GM12878 (cell line): ENCODE results near the gene DNAJB2. TPM values are rescaled to one million over a fixed set of nuclear protein-coding genes. Genes with fewer than 3 reads are reported as not detected.

Source experiments
- ATAC-seq: fragments of 200-7000 bp; cut with Tn5 transposase; 3 replicates; pipeline ENCODE4 v1.9.1; 2020; ENCODE audit warnings: mild to moderate bottlenecking, moderate library complexity
- BruUV-seq: library from RNA; stranded (reverse); fragments of 400-500 nt; replicated peaks from 2 replicates; lab custom pipeline; 2021; lab: Mats Ljungman, UMichigan
- CTCF ChIA-PET: fragments of 300-600 bp; sonication (Branson Sonifier 250); formaldehyde crosslinking; extraction: SDS; loops from one replicate; lab custom pipeline; 2021; ENCODE audit warnings: inconsistent platforms; lab: Yijun Ruan, JAX
- POLR2A ChIA-PET: fragments of 350-600 bp; formaldehyde crosslinking; extraction: SDS; loops from one replicate; lab custom pipeline; 2021; ENCODE audit warnings: inconsistent platforms; lab: Charles Lee
- RAD21 ChIA-PET: fragments of 300-600 bp; sonication (Branson Sonifier 250); formaldehyde crosslinking; loops from one replicate; lab custom pipeline; 2023; ENCODE audit warnings: antibody characterized with exemption; ENCODE audit not compliant: unreplicated experiment; lab: Charles Lee
- SMC1A ChIA-PET: fragments of 300-600 bp; sonication (Branson Sonifier 250); formaldehyde crosslinking; loops from one replicate; lab custom pipeline; 2023; ENCODE audit not compliant: unreplicated experiment, uncharacterized antibody; lab: Charles Lee
- DNase-seq: peaks from one replicate; pipeline ENCODE4 v3.0.0-alpha.2; 2011; ENCODE audit warnings: low read depth, low spot score
- FAIRE-seq: peaks from 3 replicates; lab custom pipeline; 2011; peaks lifted over from hg19 to GRCh38; lab: Jason Lieb, UNC
- H2AFZ ChIP-seq: 2 replicates; pipeline ENCODE4 v1.6.0; 2011; ENCODE audit warnings: low read depth, low read length, control low read depth; ENCODE audit not compliant: control insufficient read depth
- H3K27ac ChIP-seq: 2 replicates; pipeline ENCODE4 v1.5.1; 2011; ENCODE audit warnings: control low read depth; ENCODE audit not compliant: control insufficient read depth, insufficient read depth
- H3K27me3 ChIP-seq, 2 experiments: replicated peaks in 1 of 2; 2 replicates each; pipeline versions ENCODE4 v1.6.0 to v1.6.1; 2011; ENCODE audit warnings: low read length in 1 of 2; ENCODE audit not compliant: control insufficient read depth in 2 of 2, insufficient read depth in 2 of 2
- H3K36me3 ChIP-seq, 2 experiments: 2 replicates each; pipeline ENCODE4 v1.5.1; 2011; ENCODE audit warnings: low read length in 1 of 2; ENCODE audit not compliant: control insufficient read depth in 2 of 2, insufficient read depth in 2 of 2
- H3K4me1 ChIP-seq: 2 replicates; pipeline ENCODE4 v1.6.1; 2011; ENCODE audit warnings: mild to moderate bottlenecking, low read length, moderate library complexity, mixed read lengths; ENCODE audit not compliant: control insufficient read depth, insufficient read depth
- H3K4me2 ChIP-seq: 2 replicates; pipeline ENCODE4 v1.6.0; 2011; ENCODE audit warnings: control low read depth; ENCODE audit not compliant: control insufficient read depth, insufficient read depth
- H3K4me3 ChIP-seq: fragments of 200-600 bp; sonication (generic); 2 replicates; pipeline ENCODE4 v1.5.1; 2016
- H3K79me2 ChIP-seq: 2 replicates; pipeline ENCODE4 v1.6.0; 2011; ENCODE audit warnings: low read length; ENCODE audit not compliant: control insufficient read depth, insufficient read depth
- H3K9ac ChIP-seq: 2 replicates; pipeline ENCODE4 v1.8.0; 2011; ENCODE audit warnings: low read length, control low read depth, mixed read lengths; ENCODE audit not compliant: control insufficient read depth, insufficient read depth
- H3K9me3 ChIP-seq: replicated peaks from 3 replicates; pipeline ENCODE4 v1.5.1; 2011; ENCODE audit warnings: mild to moderate bottlenecking, low read length; ENCODE audit not compliant: control insufficient read depth, insufficient read depth
- H4K20me1 ChIP-seq: 2 replicates; pipeline ENCODE4 v1.6.0; 2011; ENCODE audit not compliant: control insufficient read depth, insufficient read depth
- CHD2 ChIP-seq: IDR thresholded peaks from 2 replicates; pipeline ENCODE4 v1.6.1; 2011; ENCODE audit warnings: low read depth, low read length, improper control_type of control experiment, borderline replicate concordance
- NFIC ChIP-seq: IDR thresholded peaks from 2 replicates; pipeline ENCODE4 v1.6.1; 2012; ENCODE audit warnings: low read depth, mild to moderate bottlenecking, inconsistent platforms, low read length, moderate library complexity
- NFYA ChIP-seq: IDR thresholded peaks from 2 replicates; pipeline ENCODE4 v1.6.1; 2011; ENCODE audit warnings: low read depth, mild to moderate bottlenecking, low read length, improper control_type of control experiment, borderline replicate concordance
- RBBP5 ChIP-seq: fragments of 200-600 bp; sonication (generic); conservative IDR thresholded peaks from 2 replicates; pipeline ENCODE4 v1.6.1; 2016
- SIN3A ChIP-seq: IDR thresholded peaks from 2 replicates; pipeline ENCODE4 v1.6.1; 2012; ENCODE audit warnings: low read depth, low read length, improper control_type of control experiment
- SRF ChIP-seq, 2 experiments: IDR thresholded peaks; 2 replicates each; pipeline ENCODE4 v1.6.1; 2011; ENCODE audit warnings: low read depth in 2 of 2, low read length in 2 of 2, mild to moderate bottlenecking in 1 of 2, moderate library complexity in 1 of 2
- STAT1 ChIP-seq: fragments of 450-650 bp; conservative IDR thresholded peaks from 2 replicates; pipeline ENCODE4 v1.6.1; 2014; ENCODE audit warnings: antibody characterized with exemption, mild to moderate bottlenecking
- ZNF24 ChIP-seq: fragments of 450-650 bp; IDR thresholded peaks from 2 replicates; pipeline ENCODE4 v1.6.1; 2017; ENCODE audit warnings: antibody characterized with exemption, mild to moderate bottlenecking
- WGBS: methylation state at CpG from one replicate; pipeline ENCODE4 v1.1.6; 2016; ENCODE audit warnings: low lambda C conversion rate; ENCODE audit not compliant: insufficient replicate concordance, insufficient coverage; ENCODE audit errors: missing lambda C conversion rate; 5-methylcytosine and 5-hydroxymethylcytosine counted together
- in situ Hi-C: fragments of 300-500 bp; cut with MboI; formaldehyde crosslinking; loops from 9 replicates; pipeline ENCODE4 v1.14.3; 2018; ENCODE audit warnings: mixed read lengths
- intact Hi-C: fragments of 100-400 bp; cut with micrococcal nuclease; formaldehyde crosslinking; loops from one replicate; pipeline ENCODE4 v1.14.2; 2022; ENCODE audit not compliant: unreplicated experiment
- polyA plus RNA-seq, 11 experiments: library from polyadenylated mRNA; depleted of rRNA in 4 of 11; unstranded in 6 of 11; stranded (reverse) in 5 of 11; fragments of >200 nt; fragmentation: Nextera tagmentation in 4 of 11; fragmentation: Illumina TruSeq in 1 of 11; extraction: Ambion mirVana in 4 of 11; extraction: Trizol in 1 of 11; gene quantifications; 1 replicate in 1 of 11; 2 replicates in 10 of 11; pipeline versions ENCODE4 v1.2.1 to v1.2.3, GENCODE V29; 2011 to 2016; ENCODE audit warnings: inconsistent platforms in 2 of 11, missing spikeins in 2 of 11, low read depth in 1 of 11
- total RNA-seq, 4 experiments: library from RNA; depleted of rRNA in 3 of 4; stranded (reverse); fragments of >200 nt in 3 of 4; fragmentation: Illumina TruSeq in 1 of 4; extraction: Trizol in 1 of 4; gene quantifications; 2 replicates each; pipeline versions ENCODE4 v1.2.1 to v1.2.3, GENCODE V29; 2013 to 2021
- TF ChIP-seq, protein P1 (sequence below): fragments of 450-650 bp; IDR thresholded peaks from 2 replicates; pipeline ENCODE4 v1.6.1; 2014; ENCODE audit warnings: mild to moderate bottlenecking
- TF ChIP-seq, protein P2 (sequence below): fragments of 450-650 bp; IDR thresholded peaks from 2 replicates; pipeline ENCODE4 v1.6.1; 2017; ENCODE audit warnings: antibody characterized with exemption, mild to moderate bottlenecking, moderate library complexity
- TF ChIP-seq, protein P3 (sequence below): fragments of 450-650 bp; IDR thresholded peaks from 2 replicates; pipeline ENCODE4 v1.6.1; 2018; ENCODE audit warnings: mild to moderate bottlenecking, low read depth, moderate library complexity; ENCODE audit not compliant: partially characterized antibody

The DNAJB2 gene
- total and polyA plus RNA-seq, 10 of the 15 experiments (the other 5 are each of a cell fraction or from before 2014, with no cell fraction given): 0.26 to 36.5 (median 12.5) TPM

DNA sequence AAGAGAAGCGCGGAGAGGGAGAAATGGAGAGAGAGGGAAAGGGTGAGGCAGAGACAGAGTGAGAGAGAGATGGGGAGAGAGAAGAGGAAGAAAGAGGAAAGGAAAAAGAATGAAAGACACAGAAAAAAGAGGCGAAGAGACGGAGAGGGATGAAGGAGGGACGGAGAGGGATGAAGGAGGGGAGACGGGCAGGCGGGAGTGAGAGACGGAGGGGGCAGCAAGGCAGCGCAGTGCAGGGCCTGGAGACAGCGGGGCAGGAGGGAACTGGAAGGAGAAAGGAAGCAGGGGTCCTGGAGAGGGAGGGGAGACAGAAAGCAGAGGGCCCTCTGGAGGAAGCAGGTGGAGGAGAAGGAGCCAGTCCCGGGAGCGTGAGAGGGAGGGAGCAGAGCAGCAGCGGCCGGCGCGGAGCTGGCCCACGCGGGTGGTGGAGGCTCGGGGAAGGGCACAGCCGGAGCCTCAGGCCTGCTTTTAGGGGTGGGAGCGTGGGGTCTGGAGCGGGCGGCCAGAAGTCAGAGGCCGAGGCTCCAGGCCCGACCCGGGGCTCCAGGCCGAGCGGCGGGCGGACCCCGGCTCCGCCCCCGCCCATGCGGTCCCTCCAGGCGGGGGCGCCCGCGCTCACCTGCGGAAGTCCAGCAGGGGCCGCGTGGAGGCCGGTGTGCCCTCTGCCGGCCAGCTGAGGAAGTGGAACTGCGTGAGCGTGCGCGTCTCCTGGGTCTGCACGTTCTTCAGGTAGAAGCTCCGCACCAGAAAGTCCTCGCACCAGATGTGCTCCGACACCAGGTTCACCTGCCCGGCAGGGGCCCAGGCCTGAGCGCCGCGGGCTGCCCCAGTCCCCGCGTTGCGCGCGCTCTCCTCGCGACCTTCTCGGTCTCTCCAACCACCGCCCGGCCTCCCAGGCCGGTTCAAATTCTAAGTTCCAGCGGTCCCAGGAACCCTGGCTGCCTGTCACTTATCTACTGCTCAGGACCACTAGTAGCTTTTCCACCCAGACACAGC, 15.5 kb downstream of the DNAJB2 start:
- ChIA-PET POLR2A (interaction anchor here (0.5 to 3.7 kb wide), 16 partner anchors 10 to 157 kb away, joined by 3 to 50 read pairs (median 6); partner anchors contain the start of genes CNPPD1, DNAJB2, GLB1L and NHEJ1), RAD21 (interaction anchor here (0.5 to 6.5 kb wide), 21 partner anchors 16 to 939 kb away, joined by 3 to 78 read pairs (median 6); partner anchors contain the start of genes ANKZF1, ATG9A, CNPPD1 and DNAJB2), SMC1A (interaction anchor here (0.6 to 6.0 kb wide), 20 partner anchors 15 to 140 kb away, joined by 3 to 96 read pairs (median 7); partner anchors contain the start of genes CNPPD1, DNAJB2, GLB1L and NHEJ1), CTCF (interaction anchor here (0.6 to 10.9 kb wide), 53 partner anchors 8 to 687 kb away, joined by 3 to 257 read pairs (median 5); partner anchors contain the start of genes ABCB6, ANKZF1, ATG9A and CNPPD1)
- Histone ChIP-seq H3K27me3 (peaks cover 0 to 6% of the 10 kb centered on the region in 2 experiments; a peak in 2 of 4 replicates), H3K79me2 (no peaks in the 10 kb centered on the region), H2AFZ (peak overlapping the region; percentile 93), H3K9me3 (no peaks in the 10 kb centered on the region), H3K36me3 (no peaks in the 10 kb centered on the region), H3K4me1 (peaks cover 8% of the 10 kb centered on the region), H3K4me3 (peak overlapping the region; percentile 59; the same call in 1 of the 2 replicates), H4K20me1 (no peaks in the 10 kb centered on the region), H3K4me2 (peak overlapping the region; percentile 94), H3K9ac (peak overlapping the region; percentile 68), H3K27ac (no peak overlapping the region)
- 12% methylated on average over 63 of the region's 67 CpGs for WGBS
- DNase-seq (peak; percentile 60), FAIRE-seq (peak; percentile 93), ATAC-seq (peak; percentile 93)
- in situ Hi-C loops (loop anchor here (5.0 kb wide), 2 partner anchors 137 to 237 kb away; no protein-coding TSS in a partner anchor), intact Hi-C loops (loop anchor here (1.0 to 5.0 kb wide), 5 partner anchors 15 to 237 kb away; partner anchors contain the start of genes ABCB6, CNPPD1, DNAJB2 and RETREG2)
- no TSS peak for BruUV-seq
- TF ChIP-seq CHD2 (0 out of 2 replicates have a peak, but pooled peaks have one; percentile 34), RBBP5 (no peak), ZNF24 (peak; percentile 83), NFIC (no peak), NFYA (no peak), STAT1 (no peak), SIN3A (no peak), SRF (IDR thresholded peaks at IDR 0.05; ENCODE audit: low read depth in 2 of 2, low read length in 2 of 2) (no peak)
- TF ChIP-seq, protein P1, sequence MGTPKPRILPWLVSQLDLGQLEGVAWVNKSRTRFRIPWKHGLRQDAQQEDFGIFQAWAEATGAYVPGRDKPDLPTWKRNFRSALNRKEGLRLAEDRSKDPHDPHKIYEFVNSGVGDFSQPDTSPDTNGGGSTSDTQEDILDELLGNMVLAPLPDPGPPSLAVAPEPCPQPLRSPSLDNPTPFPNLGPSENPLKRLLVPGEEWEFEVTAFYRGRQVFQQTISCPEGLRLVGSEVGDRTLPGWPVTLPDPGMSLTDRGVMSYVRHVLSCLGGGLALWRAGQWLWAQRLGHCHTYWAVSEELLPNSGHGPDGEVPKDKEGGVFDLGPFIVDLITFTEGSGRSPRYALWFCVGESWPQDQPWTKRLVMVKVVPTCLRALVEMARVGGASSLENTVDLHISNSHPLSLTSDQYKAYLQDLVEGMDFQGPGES: no peak
- TF ChIP-seq, protein P2, sequence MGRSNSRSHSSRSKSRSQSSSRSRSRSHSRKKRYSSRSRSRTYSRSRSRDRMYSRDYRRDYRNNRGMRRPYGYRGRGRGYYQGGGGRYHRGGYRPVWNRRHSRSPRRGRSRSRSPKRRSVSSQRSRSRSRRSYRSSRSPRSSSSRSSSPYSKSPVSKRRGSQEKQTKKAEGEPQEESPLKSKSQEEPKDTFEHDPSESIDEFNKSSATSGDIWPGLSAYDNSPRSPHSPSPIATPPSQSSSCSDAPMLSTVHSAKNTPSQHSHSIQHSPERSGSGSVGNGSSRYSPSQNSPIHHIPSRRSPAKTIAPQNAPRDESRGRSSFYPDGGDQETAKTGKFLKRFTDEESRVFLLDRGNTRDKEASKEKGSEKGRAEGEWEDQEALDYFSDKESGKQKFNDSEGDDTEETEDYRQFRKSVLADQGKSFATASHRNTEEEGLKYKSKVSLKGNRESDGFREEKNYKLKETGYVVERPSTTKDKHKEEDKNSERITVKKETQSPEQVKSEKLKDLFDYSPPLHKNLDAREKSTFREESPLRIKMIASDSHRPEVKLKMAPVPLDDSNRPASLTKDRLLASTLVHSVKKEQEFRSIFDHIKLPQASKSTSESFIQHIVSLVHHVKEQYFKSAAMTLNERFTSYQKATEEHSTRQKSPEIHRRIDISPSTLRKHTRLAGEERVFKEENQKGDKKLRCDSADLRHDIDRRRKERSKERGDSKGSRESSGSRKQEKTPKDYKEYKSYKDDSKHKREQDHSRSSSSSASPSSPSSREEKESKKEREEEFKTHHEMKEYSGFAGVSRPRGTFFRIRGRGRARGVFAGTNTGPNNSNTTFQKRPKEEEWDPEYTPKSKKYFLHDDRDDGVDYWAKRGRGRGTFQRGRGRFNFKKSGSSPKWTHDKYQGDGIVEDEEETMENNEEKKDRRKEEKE: 0 out of 2 replicates have a peak, but pooled peaks have one; percentile 61
- TF ChIP-seq, protein P3, sequence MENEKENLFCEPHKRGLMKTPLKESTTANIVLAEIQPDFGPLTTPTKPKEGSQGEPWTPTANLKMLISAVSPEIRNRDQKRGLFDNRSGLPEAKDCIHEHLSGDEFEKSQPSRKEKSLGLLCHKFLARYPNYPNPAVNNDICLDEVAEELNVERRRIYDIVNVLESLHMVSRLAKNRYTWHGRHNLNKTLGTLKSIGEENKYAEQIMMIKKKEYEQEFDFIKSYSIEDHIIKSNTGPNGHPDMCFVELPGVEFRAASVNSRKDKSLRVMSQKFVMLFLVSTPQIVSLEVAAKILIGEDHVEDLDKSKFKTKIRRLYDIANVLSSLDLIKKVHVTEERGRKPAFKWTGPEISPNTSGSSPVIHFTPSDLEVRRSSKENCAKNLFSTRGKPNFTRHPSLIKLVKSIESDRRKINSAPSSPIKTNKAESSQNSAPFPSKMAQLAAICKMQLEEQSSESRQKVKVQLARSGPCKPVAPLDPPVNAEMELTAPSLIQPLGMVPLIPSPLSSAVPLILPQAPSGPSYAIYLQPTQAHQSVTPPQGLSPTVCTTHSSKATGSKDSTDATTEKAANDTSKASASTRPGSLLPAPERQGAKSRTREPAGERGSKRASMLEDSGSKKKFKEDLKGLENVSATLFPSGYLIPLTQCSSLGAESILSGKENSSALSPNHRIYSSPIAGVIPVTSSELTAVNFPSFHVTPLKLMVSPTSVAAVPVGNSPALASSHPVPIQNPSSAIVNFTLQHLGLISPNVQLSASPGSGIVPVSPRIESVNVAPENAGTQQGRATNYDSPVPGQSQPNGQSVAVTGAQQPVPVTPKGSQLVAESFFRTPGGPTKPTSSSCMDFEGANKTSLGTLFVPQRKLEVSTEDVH: no peak
